ENCODE measurements around the gene RTN4RL1.

- TF ChIP-seq NFE2L2 (IDR thresholded peaks at IDR 0.05; ENCODE audit: low read depth, low read length) (no peak), CTCF (conservative IDR thresholded peaks at IDR 0.05; ENCODE audit: low read depth, low read length) (no peak), POLR2A (IDR thresholded peaks at IDR 0.05; ENCODE audit: low read depth, low read length) (no peak), RCOR1 (IDR thresholded peaks at IDR 0.05; ENCODE audit: insufficient replicate concordance, low read length) (no peak)
Measured at GRCh38 chr17:2020721-2021120, 4.4 kb downstream of the RTN4RL1 start.
